Thyroid gland (tissue), 4 donors: ENCODE measurements around the gene SPAG6. TPM values are rescaled to one million over a fixed set of nuclear protein-coding genes. Genes with fewer than 3 reads are reported as not detected.
A peak's percentile ranks its signal among the peaks of the same experiment; 100 is the strongest.

ENCODE experiments used
- DNase-seq, 2 donors: peaks; one replicate each; pipeline ENCODE4 v3.0.0-alpha.2; 2019
- H3K27ac ChIP-seq, 3 donors: fragments of 200-600 bp; sonication (generic); 1 replicate in 2 of 3; 2 replicates in 1 of 3; pipeline ENCODE4 v1.5.1; 2016 to 2019; ENCODE audit warnings: mild to moderate bottlenecking in 1 of 3, moderate library complexity in 1 of 3
- H3K27me3 ChIP-seq: fragments of 200-600 bp; sonication (generic); one replicate; pipeline ENCODE4 v1.5.1; 2019
- H3K36me3 ChIP-seq, 2 donors: fragments of 200-600 bp; sonication (generic); one replicate each; pipeline ENCODE4 v1.5.1; 2016 to 2019
- H3K4me1 ChIP-seq, 2 donors: fragments of 200-600 bp; sonication (generic); one replicate each; pipeline ENCODE4 v1.5.1; 2017 to 2019
- H3K4me3 ChIP-seq, 3 donors: fragments of 200-600 bp; sonication (generic); replicated peaks in 1 of 3; 1 replicate in 2 of 3; 2 replicates in 1 of 3; pipeline ENCODE4 v1.5.1; 2016; ENCODE audit warnings: mild to moderate bottlenecking in 1 of 3
- H3K9me3 ChIP-seq: fragments of 200-600 bp; sonication (generic); one replicate; pipeline ENCODE4 v1.5.1; 2017
- CTCF ChIP-seq, 6 experiments: fragments of 200-600 bp in 3 of 6; fragments of 450-650 bp in 3 of 6; sonication (generic) in 3 of 6; IDR thresholded peaks; one replicate each; pipeline ENCODE4 v1.5.1; 2016 to 2019; ENCODE audit warnings: antibody characterized with exemption in 6 of 6, mild to moderate bottlenecking in 2 of 6, inconsistent platforms in 1 of 6, moderate library complexity in 1 of 6
- POLR2A ChIP-seq, 2 donors: fragments of 450-650 bp; IDR thresholded peaks; one replicate each; pipeline ENCODE4 v1.6.1; 2017; ENCODE audit warnings: antibody characterized with exemption in 2 of 2, mild to moderate bottlenecking in 2 of 2, moderate library complexity in 1 of 2
- WGBS, 2 donors: methylation state at CpG; one replicate each; pipeline ENCODE4 v1.1.5; 2017; 5-methylcytosine and 5-hydroxymethylcytosine counted together
- intact Hi-C: fragments of 100-400 bp; cut with DNase I; formaldehyde crosslinking; loops from one replicate; pipeline ENCODE4 v1.15.1; 2023
- total RNA-seq, 4 donors: library from RNA; depleted of rRNA; stranded (reverse); fragments of >200 nt; gene quantifications; one replicate each; pipeline ENCODE4 v1.2.3, GENCODE V29; 2016

SPAG6 gene
- total RNA-seq, 4 donors from 2014 or later, result 0.27 TPM; not detected in 3

- Histone ChIP-seq H3K27me3 (peaks cover 77% of the 10 kb centered on the region), H3K4me1 (peaks cover 32 to 39% of the 10 kb centered on the region in 2 donors), H3K36me3 (no peaks in the 10 kb centered on the region), H3K9me3 (no peaks in the 10 kb centered on the region), H3K4me3 (no peak overlapping the region), H3K27ac (no peak overlapping the region)
- DNase-seq, result no peak
- no peak for TF ChIP-seq CTCF (IDR thresholded peaks at IDR 0.05)
- no peak for TF ChIP-seq POLR2A (IDR thresholded peaks at IDR 0.05)
- intact Hi-C loops, result no loop called here
- 22% methylated on average over 9 of the region's 9 CpGs for WGBS, 2 donors
Measured at GRCh38 chr10:22338185-22338900, 7.0 kb upstream of the SPAG6 start.

GRCh38 chr10:22338931-22339330 is 6.4 kb upstream of the SPAG6 start:
- intact Hi-C loops, result no loop called here
- peaks cover 78% of the 10 kb centered on the region for H3K27me3 ChIP-seq
- peaks cover 32 to 39% of the 10 kb centered on the region in 2 donors for H3K4me1 ChIP-seq
- DNase-seq, result no peak
- H3K36me3 ChIP-seq, result no peaks in the 10 kb centered on the region
- TF ChIP-seq CTCF (IDR thresholded peaks at IDR 0.05) (no peak), POLR2A (IDR thresholded peaks at IDR 0.05) (no peak)
- no peaks in the 10 kb centered on the region for H3K9me3 ChIP-seq
- H3K27ac ChIP-seq, result no peak overlapping the region
- no peak overlapping the region for H3K4me3 ChIP-seq

GRCh38 chr10:22339761-22340328 is 5.5 kb upstream of the SPAG6 start:
- no peak for DNase-seq
- Histone ChIP-seq H3K9me3 (no peaks in the 10 kb centered on the region), H3K27me3 (peaks cover 76% of the 10 kb centered on the region), H3K4me3 (peak overlapping the region in 2 of 3 donors; percentile 72 to 87), H3K27ac (peak overlapping the region in 2 of 3 donors; percentile 89 to 91), H3K36me3 (no peaks in the 10 kb centered on the region), H3K4me1 (peaks cover 26 to 32% of the 10 kb centered on the region in 2 donors)
- 1 to 2% methylated on average over 13 of the region's 13 CpGs for WGBS, 2 donors
- intact Hi-C loops, result loop anchor here (5.0 kb wide), 1 partner anchor 97 kb away; no protein-coding TSS in a partner anchor
- no peak for TF ChIP-seq POLR2A (IDR thresholded peaks at IDR 0.05)
- no peak for TF ChIP-seq CTCF (IDR thresholded peaks at IDR 0.05)

GRCh38 chr10:22340329-22341189 is 4.7 kb upstream of the SPAG6 start:
- TF ChIP-seq POLR2A (IDR thresholded peaks at IDR 0.05) (peak in 1 of 2 donors; percentile 38), CTCF (IDR thresholded peaks at IDR 0.05) (peak in 1 of 6 experiments; percentile 7)
- Histone ChIP-seq H3K36me3 (no peaks in the 10 kb centered on the region), H3K9me3 (no peaks in the 10 kb centered on the region), H3K4me1 (peaks cover 19 to 25% of the 10 kb centered on the region in 2 donors), H3K27me3 (peaks cover 76% of the 10 kb centered on the region), H3K27ac (peak overlapping the region; percentile 83 to 91 (median 89)), H3K4me3 (peak overlapping the region; percentile 24 to 87 (median 72))
- 0 to 2% methylated on average over 11 to 41 of the region's 98 CpGs for WGBS, 2 donors
- peak; percentile 58 to 64 for DNase-seq
- intact Hi-C loops, result loop anchor here (5.0 kb wide), 1 partner anchor 97 kb away; no protein-coding TSS in a partner anchor
